Neural crest cell (in vitro differentiated cells): Measurements from ENCODE around the gene ADAM30. TPM values are rescaled to one million over a fixed set of nuclear protein-coding genes. Genes with fewer than 3 reads are reported as not detected.
"Not testable (repeated sequence)": the region's sequence is repeated elsewhere in the genome, so short reads cannot be mapped to it uniquely, and the experiment has no call there.

ENCODE experiments used
- DNase-seq: peaks from one replicate; pipeline ENCODE4 v3.0.0; 2021; ENCODE audit warnings: low read depth, mixed read lengths, low spot score
- H3K27ac Mint-ChIP-seq: one replicate; pipeline ENCODE4 v1.8.0; 2021; ENCODE audit warnings: mild to moderate bottlenecking, mixed read lengths; ENCODE audit not compliant: unreplicated experiment
- H3K27me3 Mint-ChIP-seq: 2 replicates; pipeline ENCODE4 v1.8.0; 2021; ENCODE audit warnings: low read depth, mild to moderate bottlenecking, mixed read lengths
- H3K36me3 Mint-ChIP-seq: 2 replicates; pipeline ENCODE4 v1.8.0; 2021; ENCODE audit warnings: low read depth, mild to moderate bottlenecking, mixed read lengths
- H3K4me1 Mint-ChIP-seq: 2 replicates; pipeline ENCODE4 v1.8.0; 2021; ENCODE audit warnings: mixed read lengths
- H3K4me3 Mint-ChIP-seq: one replicate; pipeline ENCODE4 v1.8.0; 2021; ENCODE audit warnings: mild to moderate bottlenecking, mixed read lengths
- H3K9me3 Mint-ChIP-seq: 2 replicates; pipeline ENCODE4 v1.8.0; 2021; ENCODE audit warnings: mixed read lengths
- total RNA-seq: library from RNA; stranded (reverse); gene quantifications from 2 replicates; pipeline ENCODE4 v1.2.1, GENCODE V29; 2021
- TF ChIP-seq, protein P1 (sequence below): fragments of 200-600 bp; sonication (generic); conservative IDR thresholded peaks from 2 replicates; pipeline ENCODE4 v1.5.0; 2021; ENCODE audit warnings: antibody characterized with exemption, mild to moderate bottlenecking

The ADAM30 gene
- total RNA-seq, 1 donor from 2014 or later = not detected

DNA sequence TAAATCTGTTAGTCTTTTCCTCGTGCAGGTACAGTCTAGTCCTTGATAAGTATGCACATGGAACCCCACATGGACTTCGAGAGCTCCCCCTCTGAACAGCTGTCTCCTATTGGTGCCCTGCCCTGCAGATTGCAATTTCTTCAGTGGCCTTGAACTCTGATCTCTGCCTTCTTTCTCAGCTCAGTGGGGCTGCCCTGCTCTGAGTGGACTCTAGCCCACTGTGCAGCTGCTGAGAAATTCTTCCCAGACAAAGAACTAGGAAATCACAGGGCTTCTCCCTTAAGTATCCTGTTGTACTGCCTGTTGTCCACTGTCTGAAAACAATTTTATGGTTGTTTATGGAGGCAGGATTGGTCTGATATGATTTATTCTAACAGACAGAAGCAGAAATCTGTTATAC, 38.2 kb downstream of the ADAM30 start:
- H3K9me3 Mint-ChIP-seq = no peaks in the 10 kb centered on the region
- TF ChIP-seq, protein P1, sequence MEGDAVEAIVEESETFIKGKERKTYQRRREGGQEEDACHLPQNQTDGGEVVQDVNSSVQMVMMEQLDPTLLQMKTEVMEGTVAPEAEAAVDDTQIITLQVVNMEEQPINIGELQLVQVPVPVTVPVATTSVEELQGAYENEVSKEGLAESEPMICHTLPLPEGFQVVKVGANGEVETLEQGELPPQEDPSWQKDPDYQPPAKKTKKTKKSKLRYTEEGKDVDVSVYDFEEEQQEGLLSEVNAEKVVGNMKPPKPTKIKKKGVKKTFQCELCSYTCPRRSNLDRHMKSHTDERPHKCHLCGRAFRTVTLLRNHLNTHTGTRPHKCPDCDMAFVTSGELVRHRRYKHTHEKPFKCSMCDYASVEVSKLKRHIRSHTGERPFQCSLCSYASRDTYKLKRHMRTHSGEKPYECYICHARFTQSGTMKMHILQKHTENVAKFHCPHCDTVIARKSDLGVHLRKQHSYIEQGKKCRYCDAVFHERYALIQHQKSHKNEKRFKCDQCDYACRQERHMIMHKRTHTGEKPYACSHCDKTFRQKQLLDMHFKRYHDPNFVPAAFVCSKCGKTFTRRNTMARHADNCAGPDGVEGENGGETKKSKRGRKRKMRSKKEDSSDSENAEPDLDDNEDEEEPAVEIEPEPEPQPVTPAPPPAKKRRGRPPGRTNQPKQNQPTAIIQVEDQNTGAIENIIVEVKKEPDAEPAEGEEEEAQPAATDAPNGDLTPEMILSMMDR = no peak
- H3K4me3 Mint-ChIP-seq = no peak overlapping the region
- H3K27ac Mint-ChIP-seq = no peak overlapping the region
- peaks cover 2% of the 10 kb centered on the region for H3K27me3 Mint-ChIP-seq
- no peaks in the 10 kb centered on the region for H3K4me1 Mint-ChIP-seq
- no peaks in the 10 kb centered on the region for H3K36me3 Mint-ChIP-seq
- DNase-seq = no peak

DNA sequence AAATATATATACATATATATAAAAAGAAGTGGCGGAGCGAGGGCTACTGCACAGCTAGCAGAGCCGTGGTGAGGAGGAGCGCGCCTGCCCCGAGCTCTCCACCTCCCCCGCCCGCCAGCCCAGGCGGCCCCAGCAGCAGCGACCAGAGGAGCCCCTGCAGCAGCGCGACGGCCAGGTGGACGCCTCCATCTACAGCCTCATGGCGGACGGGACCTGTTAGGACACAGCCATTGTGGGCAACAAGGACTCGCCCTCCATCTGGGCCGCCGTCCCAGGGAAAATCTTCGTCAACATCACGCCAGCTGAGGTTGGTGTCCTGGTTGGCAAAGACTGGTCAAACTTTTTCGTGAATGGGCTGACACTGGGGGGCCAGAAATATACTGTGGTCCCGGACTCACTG, 43.2 kb downstream of the ADAM30 start:
- TF ChIP-seq, protein P1 = no peak
- H3K27me3 Mint-ChIP-seq = no peaks in the 10 kb centered on the region

DNA sequence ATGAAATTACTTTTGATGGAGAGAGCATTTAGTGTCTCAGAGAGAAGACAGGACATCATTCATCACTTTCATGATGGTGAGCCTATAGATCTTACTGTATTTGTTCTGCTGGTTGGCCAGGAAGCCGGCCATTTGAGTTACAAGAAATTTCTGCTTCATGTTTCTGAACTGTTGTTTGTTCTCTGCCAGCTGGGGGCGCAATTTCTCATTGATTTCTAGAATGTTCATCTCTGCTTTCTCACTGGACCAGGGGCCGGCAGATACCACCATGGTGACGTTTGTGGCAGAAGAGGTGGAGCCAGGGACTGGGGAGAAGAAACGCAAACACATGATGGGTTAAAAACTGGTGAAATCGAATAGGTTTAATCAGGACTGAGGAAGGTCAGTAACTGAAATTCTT, 52.1 kb downstream of the ADAM30 start:
- TF ChIP-seq, protein P1 = peak; percentile 27
- H3K9me3 Mint-ChIP-seq, H3K4me3 Mint-ChIP-seq, H3K27me3 Mint-ChIP-seq, DNase-seq, H3K4me1 Mint-ChIP-seq, H3K36me3 Mint-ChIP-seq, H3K27ac Mint-ChIP-seq: not testable (repeated sequence)

More for the DNA sequence above, 43.2 kb downstream of the ADAM30 start:
- H3K9me3 Mint-ChIP-seq = no peaks in the 10 kb centered on the region
- DNase-seq = no peak
- H3K4me1 Mint-ChIP-seq = no peaks in the 10 kb centered on the region
- no peak overlapping the region for H3K4me3 Mint-ChIP-seq
- no peak overlapping the region for H3K27ac Mint-ChIP-seq
- no peaks in the 10 kb centered on the region for H3K36me3 Mint-ChIP-seq

Other genes starting within 250 kb of the ADAM30 start
- gene ZNF697, start 248.2 kb downstream of the ADAM30 start, total RNA-seq = 18.6 and 19.5 TPM in 2 replicates
- gene PHGDH, start 184.6 kb downstream of the ADAM30 start, total RNA-seq = 330 and 365 TPM in 2 replicates
- gene HMGCS2, start 127.6 kb downstream of the ADAM30 start, total RNA-seq = not detected in 2 replicates
- gene REG4, start 85.1 kb downstream of the ADAM30 start, total RNA-seq = not detected in 2 replicates
- 77.4 and 84.2 TPM in 2 replicates for gene NOTCH2, start 173.1 kb upstream of the ADAM30 start, total RNA-seq